RWPE1 (cell line): ENCODE measurements around the gene USP21.
A peak's percentile ranks its signal among the peaks of the same experiment; 100 is the strongest.

Experiments used
- CTCF ChIA-PET: fragments of 350-600 bp; sonication (Branson Sonifier 250); formaldehyde crosslinking; extraction: SDS; loops from one replicate; lab custom pipeline; 2021; lab: Yijun Ruan, JAX
- POLR2A ChIA-PET: fragments of 400-600 bp; formaldehyde crosslinking; extraction: SDS; loops from one replicate; lab custom pipeline; 2020; ENCODE audit warnings: antibody characterized with exemption; ENCODE audit not compliant: low non-redundant PET; lab: Yijun Ruan, JAX
- DNase-seq: peaks from one replicate; pipeline ENCODE4 v3.0.0; 2012; ENCODE audit warnings: low spot score
- H3K27ac ChIP-seq: fragments of 450-650 bp; 2 replicates; pipeline ENCODE4 v1.5.1; 2017
- CTCF ChIP-seq: fragments of 450-650 bp; conservative IDR thresholded peaks from 2 replicates; pipeline ENCODE4 v1.5.1; 2017; ENCODE audit warnings: low read depth, mild to moderate bottlenecking

USP21 gene

GRCh38 chr1:161145832-161146231 lies 13.5 kb upstream of the USP21 start:
- CTCF ChIA-PET, result interaction anchor here (1.0 kb wide), 1 partner anchor 311 kb away, joined by 3 read pairs; no protein-coding TSS in a partner anchor
- H3K27ac ChIP-seq, result no peak overlapping the region
- POLR2A ChIA-PET, result no interaction called here
- TF ChIP-seq CTCF, result no peak
- DNase-seq, result no peak

GRCh38 chr1:161153176-161153575 lies 6.1 kb upstream of the USP21 start:
- H3K27ac ChIP-seq, result no peak overlapping the region
- ChIA-PET CTCF (interaction anchor here (0.6 kb wide), 2 partner anchors 19 to 170 kb away, joined by 3 to 4 read pairs; no protein-coding TSS in a partner anchor), POLR2A (interaction anchor here (0.5 to 2.0 kb wide), 3 partner anchors 13 to 27 kb away, joined by 3 to 6 read pairs (median 4); partner anchors contain the start of gene PPOX)
- no peak for DNase-seq
- no peak for TF ChIP-seq CTCF

- peak within 1 kb of the TSS; percentile 97 for H3K27ac ChIP-seq
- DNase-seq, result peak; percentile 80
- ChIA-PET CTCF (interaction anchor here (0.6 kb wide), 2 partner anchors 20 to 169 kb away, joined by 3 to 4 read pairs; no protein-coding TSS in a partner anchor), POLR2A (interaction anchor here (0.5 to 2.0 kb wide), 3 partner anchors 12 to 28 kb away, joined by 3 to 6 read pairs (median 4); partner anchors contain the start of gene PPOX)
- TF ChIP-seq CTCF, result no peak
Observed at GRCh38 chr1:161153682-161154337, 5.5 kb upstream of the USP21 start, which contains the start of gene UFC1. Gene UFC1, plus strand, starts transcription at chr1:161153978. Its CDS starts 20 bp downstream, at chr1:161153998.

GRCh38 chr1:161157867-161158266 lies 1.4 kb upstream of the USP21 start:
- no peak overlapping the region for H3K27ac ChIP-seq
- no peak for TF ChIP-seq CTCF
- ChIA-PET POLR2A (no interaction called here), CTCF (interaction anchor here (0.6 to 0.7 kb wide), 2 partner anchors 19 to 127 kb away, joined by 3 read pairs; partner anchors contain the start of gene B4GALT3)
- DNase-seq, result no peak

- TF ChIP-seq CTCF, result no peak
- H3K27ac ChIP-seq, result peak overlapping the region; percentile 79
- ChIA-PET CTCF (interaction anchor here (0.7 kb wide), 1 partner anchor 19 kb away, joined by 3 read pairs; the partner anchor contains the start of gene B4GALT3), POLR2A (interaction anchor here (0.6 kb wide), 1 partner anchor 91 kb away, joined by 4 read pairs; no protein-coding TSS in a partner anchor)
- DNase-seq, result no peak
Observed at GRCh38 chr1:161158316-161159010, 837 bp upstream of the USP21 start.

- H3K27ac ChIP-seq, result peak overlapping the region; percentile 79
- ChIA-PET POLR2A (no interaction called here), CTCF (no interaction called here)
- DNase-seq, result no peak
- no peak for TF ChIP-seq CTCF
Observed at GRCh38 chr1:161159913-161160243, 578 bp downstream of the USP21 start.
